Right atrium auricular region (tissue), 2 donors: ENCODE results near the gene UBR4. TPM values are rescaled to one million over a fixed set of nuclear protein-coding genes. Genes with fewer than 3 reads are reported as not detected.
A peak's percentile ranks its signal among the peaks of the same experiment; 100 is the strongest.
"Not testable (repeated sequence)": the region's sequence is repeated elsewhere in the genome, so short reads cannot be mapped to it uniquely, and the experiment has no call there.

Experiments
- DNase-seq: peaks from one replicate; pipeline ENCODE4 v3.0.0-alpha.2; 2019; ENCODE audit warnings: low spot score
- H3K27ac ChIP-seq, 2 donors: fragments of 200-600 bp; sonication (generic); 1 replicate in 1 of 2; 2 replicates in 1 of 2; pipeline ENCODE4 v1.5.1; 2016 to 2019
- H3K27me3 ChIP-seq, 2 donors: fragments of 200-600 bp; sonication (generic); one replicate each; pipeline versions ENCODE4 v1.5.1 to v1.6.0; 2017 to 2019
- H3K36me3 ChIP-seq: fragments of 200-600 bp; sonication (generic); one replicate; pipeline ENCODE4 v1.5.1; 2016
- H3K4me1 ChIP-seq, 2 donors: fragments of 200-600 bp; sonication (generic); one replicate each; pipeline versions ENCODE4 v1.5.1 to v1.6.0; 2017 to 2019
- H3K4me3 ChIP-seq, 2 donors: fragments of 200-600 bp; sonication (generic); 1 replicate in 1 of 2; 2 replicates in 1 of 2; pipeline ENCODE4 v1.5.1; 2017 to 2019; ENCODE audit warnings: mild to moderate bottlenecking in 1 of 2, moderate library complexity in 1 of 2
- H3K9me3 ChIP-seq, 2 donors: fragments of 200-600 bp; sonication (generic); one replicate each; pipeline ENCODE4 v1.5.1; 2019
- total RNA-seq, 2 donors: library from RNA; depleted of rRNA; stranded (reverse); fragments of >200 nt; gene quantifications; one replicate each; pipeline ENCODE4 v1.1.0, GENCODE V29; 2016
- TF ChIP-seq, protein P1 (sequence below), 2 donors: fragments of 200-600 bp; sonication (generic); IDR thresholded peaks; one replicate each; pipeline ENCODE4 v1.5.1; 2019; ENCODE audit warnings: antibody characterized with exemption in 2 of 2

UBR4 gene
- total RNA-seq, 2 donors from 2014 or later, result 75.1 to 88.0 TPM

DNA sequence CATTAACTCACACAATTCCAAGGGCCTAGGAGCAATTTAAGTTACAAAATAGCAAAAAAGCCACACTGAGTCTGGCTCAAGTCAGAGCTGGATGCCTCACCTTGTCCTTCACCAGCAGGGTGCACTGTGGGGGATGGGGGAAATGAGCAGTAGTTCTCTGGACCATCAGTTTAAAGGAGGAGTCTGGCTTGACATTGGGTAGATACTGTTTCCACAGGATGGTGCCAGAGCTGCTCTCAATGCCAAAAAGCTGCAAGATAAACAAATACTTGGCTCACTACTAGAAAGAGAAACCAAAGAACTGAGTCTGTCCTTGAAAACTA lies 22.4 kb upstream of the UBR4 start:
- DNase-seq, result no peak
- Histone ChIP-seq H3K4me3 (no peak overlapping the region), H3K27ac (peak overlapping the region in 1 of 2 donors; percentile 37), H3K36me3 (peaks cover 70% of the 10 kb centered on the region), H3K4me1 (peaks cover 0 to 16% of the 10 kb centered on the region in 2 donors), H3K27me3 (no peaks in the 10 kb centered on the region), H3K9me3 (no peaks in the 10 kb centered on the region)
- TF ChIP-seq, protein P1, sequence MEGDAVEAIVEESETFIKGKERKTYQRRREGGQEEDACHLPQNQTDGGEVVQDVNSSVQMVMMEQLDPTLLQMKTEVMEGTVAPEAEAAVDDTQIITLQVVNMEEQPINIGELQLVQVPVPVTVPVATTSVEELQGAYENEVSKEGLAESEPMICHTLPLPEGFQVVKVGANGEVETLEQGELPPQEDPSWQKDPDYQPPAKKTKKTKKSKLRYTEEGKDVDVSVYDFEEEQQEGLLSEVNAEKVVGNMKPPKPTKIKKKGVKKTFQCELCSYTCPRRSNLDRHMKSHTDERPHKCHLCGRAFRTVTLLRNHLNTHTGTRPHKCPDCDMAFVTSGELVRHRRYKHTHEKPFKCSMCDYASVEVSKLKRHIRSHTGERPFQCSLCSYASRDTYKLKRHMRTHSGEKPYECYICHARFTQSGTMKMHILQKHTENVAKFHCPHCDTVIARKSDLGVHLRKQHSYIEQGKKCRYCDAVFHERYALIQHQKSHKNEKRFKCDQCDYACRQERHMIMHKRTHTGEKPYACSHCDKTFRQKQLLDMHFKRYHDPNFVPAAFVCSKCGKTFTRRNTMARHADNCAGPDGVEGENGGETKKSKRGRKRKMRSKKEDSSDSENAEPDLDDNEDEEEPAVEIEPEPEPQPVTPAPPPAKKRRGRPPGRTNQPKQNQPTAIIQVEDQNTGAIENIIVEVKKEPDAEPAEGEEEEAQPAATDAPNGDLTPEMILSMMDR (IDR thresholded peaks at IDR 0.05), result no peak

DNA sequence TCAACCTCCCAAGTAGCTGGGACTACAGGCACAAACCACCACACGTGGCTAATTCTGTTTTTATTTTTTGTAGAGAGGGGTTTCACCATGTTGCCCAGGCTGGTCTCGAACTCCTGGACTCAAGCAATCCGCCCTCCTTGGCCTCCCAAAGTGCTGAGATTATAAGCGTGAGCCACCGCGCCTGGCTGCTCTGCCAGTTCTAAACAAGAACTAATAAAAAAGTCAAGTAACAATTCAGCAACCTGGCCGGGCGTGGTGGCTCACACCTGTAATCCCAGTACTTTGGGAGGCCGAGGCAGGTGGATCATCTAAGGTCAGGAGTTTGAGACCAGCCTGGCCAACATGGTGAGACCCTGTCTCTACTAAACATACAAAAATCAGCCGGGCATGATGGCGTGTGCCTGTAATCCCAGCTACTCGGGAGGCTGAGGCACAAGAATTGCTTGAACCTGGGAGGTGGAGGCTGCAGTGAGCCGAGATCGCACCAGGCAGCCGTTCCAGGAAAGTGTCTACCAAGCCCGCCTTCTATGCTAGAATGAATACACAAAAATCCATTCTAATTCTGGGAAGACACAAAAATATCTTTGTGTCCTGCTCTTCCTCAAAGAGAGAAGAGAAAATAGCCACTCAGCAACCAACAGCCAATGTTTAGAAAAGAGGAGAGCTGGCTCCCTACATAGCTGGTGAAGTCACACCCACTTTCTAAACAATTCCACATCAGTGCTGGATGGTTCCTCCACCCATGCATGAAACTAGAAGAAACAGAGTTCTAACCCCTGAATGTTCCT lies 21.9 kb upstream of the UBR4 start:
- not testable (repeated sequence) for H3K9me3 ChIP-seq, H3K27me3 ChIP-seq, H3K4me3 ChIP-seq, DNase-seq
- H3K36me3 ChIP-seq, result peaks cover 72% of the 10 kb centered on the region
- H3K27ac ChIP-seq, result peak overlapping the region in 1 of 2 donors; percentile 35
- H3K4me1 ChIP-seq, result peaks cover 0 to 16% of the 10 kb centered on the region in 2 donors

DNA sequence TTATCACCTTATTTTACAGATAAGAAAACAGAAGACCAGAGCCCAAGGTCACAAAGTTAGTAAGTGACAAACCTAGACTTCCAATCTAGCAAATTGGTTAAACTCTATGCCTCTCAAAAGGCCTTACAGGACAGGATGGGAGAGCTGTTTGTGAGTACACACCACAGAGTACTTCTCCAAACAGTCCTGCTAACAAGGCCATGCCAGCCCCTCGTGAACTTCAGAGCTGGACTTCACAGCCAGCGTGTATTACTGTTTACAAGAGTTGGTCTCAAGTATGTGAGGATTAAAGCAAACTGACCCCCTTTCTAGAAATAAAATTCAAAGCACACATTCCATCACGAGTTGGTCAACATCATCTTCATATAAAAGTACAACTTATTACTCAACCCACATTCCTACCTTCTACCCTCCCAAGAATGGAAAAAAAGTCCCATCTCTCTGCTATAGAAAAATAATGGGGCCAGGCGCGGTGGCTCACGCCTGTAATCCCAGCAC lies 19.8 kb upstream of the UBR4 start:
- TF ChIP-seq, protein P1 (IDR thresholded peaks at IDR 0.05), result no peak
- Histone ChIP-seq H3K9me3 (no peaks in the 10 kb centered on the region), H3K4me3 (no peak overlapping the region), H3K27me3 (no peaks in the 10 kb centered on the region), H3K4me1 (peaks cover 0 to 16% of the 10 kb centered on the region in 2 donors), H3K36me3 (peaks cover 78% of the 10 kb centered on the region), H3K27ac (no peak overlapping the region)
- DNase-seq, result no peak

DNA sequence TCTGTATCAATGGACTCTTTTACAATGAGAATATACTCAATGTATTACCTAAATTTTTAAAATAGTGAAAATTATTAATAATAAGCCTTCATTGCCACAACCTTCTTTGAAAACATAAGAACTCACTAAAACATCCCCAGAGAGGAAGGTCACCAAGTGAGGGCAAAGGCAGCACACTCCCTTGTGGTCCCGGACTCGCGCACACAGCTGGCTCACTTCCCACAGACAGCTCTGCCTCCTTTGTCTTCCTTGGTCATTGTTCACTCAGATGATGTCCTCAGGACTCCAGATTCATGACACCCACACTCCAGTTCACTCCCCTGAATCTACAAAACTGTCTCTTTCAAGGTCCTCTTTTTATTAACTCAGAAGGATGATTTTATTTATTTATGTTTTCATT lies 19.2 kb upstream of the UBR4 start:
- Histone ChIP-seq H3K4me3 (no peak overlapping the region), H3K27ac (no peak overlapping the region), H3K9me3 (no peaks in the 10 kb centered on the region), H3K4me1 (peaks cover 0 to 16% of the 10 kb centered on the region in 2 donors), H3K36me3 (peaks cover 75% of the 10 kb centered on the region), H3K27me3 (no peaks in the 10 kb centered on the region)
- TF ChIP-seq, protein P1 (IDR thresholded peaks at IDR 0.05), result no peak
- no peak for DNase-seq

DNA sequence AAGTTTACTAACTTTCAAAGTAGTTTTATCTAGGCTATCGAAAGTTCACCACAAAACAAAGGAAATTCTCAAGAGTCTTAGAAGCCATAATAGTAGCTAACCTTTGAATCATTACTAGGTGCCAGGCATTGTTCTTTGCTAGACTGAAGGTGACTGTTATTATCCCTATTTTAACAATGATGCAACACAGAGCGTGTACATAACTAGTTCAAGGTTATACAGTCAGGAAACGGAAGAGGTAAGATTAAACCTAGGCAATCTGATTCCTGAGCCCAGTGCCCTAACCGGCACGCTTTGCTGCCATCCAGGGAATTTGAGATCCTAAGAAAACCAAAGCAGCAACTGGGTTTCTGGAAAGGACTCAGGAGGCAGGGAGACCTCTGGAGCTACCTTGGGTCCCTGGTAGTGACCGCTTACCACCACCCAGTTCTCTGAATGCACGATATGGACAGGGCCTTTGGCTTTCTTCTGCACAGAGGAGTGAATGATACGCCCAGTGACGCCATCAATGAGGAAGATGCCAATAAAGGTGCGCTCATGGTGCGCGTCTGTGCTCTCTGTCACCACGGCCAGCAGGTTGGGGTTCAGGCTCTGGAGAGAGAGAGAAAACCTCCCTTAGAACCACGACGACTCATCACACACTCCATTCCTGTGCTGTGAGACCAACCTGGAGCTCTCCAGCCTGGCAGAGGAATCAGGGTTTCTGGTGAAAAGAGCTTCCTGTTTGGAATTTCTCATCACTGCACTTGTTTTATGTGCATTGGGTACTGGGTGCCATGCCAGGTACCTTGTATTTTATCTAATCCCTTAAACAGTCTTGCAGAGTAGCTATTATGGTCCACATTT lies 13.1 kb upstream of the UBR4 start:
- DNase-seq, result no peak
- TF ChIP-seq, protein P1 (IDR thresholded peaks at IDR 0.05), result no peak
- H3K36me3 ChIP-seq, result peaks cover 85% of the 10 kb centered on the region
- H3K27me3 ChIP-seq, result no peaks in the 10 kb centered on the region
- H3K27ac ChIP-seq, result no peak overlapping the region
- H3K4me1 ChIP-seq, result no peaks in the 10 kb centered on the region
- H3K9me3 ChIP-seq, result no peaks in the 10 kb centered on the region
- H3K4me3 ChIP-seq, result no peak overlapping the region

DNA sequence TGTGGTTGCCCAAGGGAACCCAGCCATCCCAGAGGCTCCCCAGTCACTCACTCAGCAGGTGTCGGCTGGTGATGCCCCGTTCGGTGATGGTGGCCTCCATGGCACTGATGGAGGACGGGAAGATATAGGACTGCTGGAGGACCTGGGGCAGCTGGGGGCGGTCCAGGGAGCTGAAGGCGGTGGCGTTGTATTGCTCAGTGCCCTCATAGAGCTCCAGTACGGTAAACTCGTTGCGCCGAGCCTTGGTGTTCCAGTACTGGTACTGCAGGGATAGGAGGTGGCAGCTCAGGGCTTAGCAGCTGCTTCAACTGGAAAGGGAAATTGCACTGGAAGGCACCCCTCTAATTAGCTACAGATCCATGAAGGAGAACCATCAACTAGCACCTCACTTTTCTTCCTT lies 12.5 kb upstream of the UBR4 start:
- Histone ChIP-seq H3K27me3 (no peaks in the 10 kb centered on the region), H3K4me3 (no peak overlapping the region), H3K27ac (no peak overlapping the region), H3K4me1 (no peaks in the 10 kb centered on the region), H3K36me3 (peaks cover 90% of the 10 kb centered on the region), H3K9me3 (no peaks in the 10 kb centered on the region)
- TF ChIP-seq, protein P1 (IDR thresholded peaks at IDR 0.05), result no peak
- DNase-seq, result no peak
